HL-60/S4 (cell line): ENCODE data around the gene PAX5.

Experiments used
- in situ Hi-C: fragments of 300-500 bp; cut with MboI; formaldehyde crosslinking; loops from 2 replicates; pipeline ENCODE4 v1.14.3; 2022; ENCODE audit warnings: low sequenced_read_pairs

The PAX5 gene

DNA sequence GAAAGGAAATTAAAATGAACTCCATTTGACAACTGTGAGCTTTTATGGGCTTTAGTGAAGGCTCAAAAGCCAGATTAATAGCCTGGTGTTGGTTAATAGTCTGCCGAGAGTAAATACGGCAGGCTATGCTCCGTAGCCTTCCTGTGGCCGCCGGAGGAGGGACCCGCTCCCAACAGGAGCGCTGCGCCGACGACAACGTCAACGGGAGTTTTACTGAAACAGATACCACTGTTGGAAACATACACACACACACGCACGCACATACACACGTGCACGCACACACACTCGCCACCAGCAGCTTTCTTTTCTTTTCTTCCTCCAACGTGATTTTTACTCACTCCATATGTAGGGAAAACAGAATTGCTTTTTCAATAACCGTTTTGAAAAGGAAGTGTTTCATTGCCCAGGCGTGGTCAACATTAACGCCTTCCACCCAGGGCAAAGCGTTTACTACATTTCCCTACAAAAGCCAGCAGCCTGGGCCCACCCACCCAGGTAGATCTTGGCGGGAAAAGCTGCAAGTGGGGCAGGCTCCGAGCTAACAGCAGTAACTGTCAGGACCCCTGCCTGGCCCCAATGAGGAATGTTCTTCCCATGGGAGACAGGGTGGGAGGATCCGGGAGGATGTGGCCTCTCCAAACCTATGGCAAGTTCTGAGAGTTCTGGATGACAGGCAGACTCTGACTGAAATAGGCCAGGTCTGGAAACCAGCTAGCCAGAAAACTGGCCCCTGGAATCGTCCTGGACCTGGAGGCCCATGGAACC is 72.3 kb downstream of the PAX5 start:
- in situ Hi-C loops: no loop called here

DNA sequence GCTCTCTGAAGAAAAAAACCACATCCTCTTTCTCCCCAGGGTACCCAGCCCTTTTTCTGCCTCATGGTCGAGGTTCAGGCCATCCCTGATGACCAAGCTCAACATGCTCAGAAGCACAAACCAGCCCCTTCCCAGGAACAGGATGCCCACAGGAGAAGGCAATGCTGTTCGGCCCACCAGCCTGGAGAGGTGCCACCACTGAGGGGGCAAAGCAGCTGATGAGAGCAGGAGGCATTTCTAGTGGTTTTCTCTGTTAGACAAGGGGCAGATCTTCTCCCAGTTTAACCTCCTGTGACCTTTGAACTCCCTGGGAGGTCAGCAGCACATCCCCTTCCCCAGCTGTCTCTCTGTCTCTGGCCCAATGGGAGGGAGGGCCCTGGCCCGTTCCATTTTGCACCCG is 73.0 kb downstream of the PAX5 start:
- in situ Hi-C loops: no loop called here

DNA sequence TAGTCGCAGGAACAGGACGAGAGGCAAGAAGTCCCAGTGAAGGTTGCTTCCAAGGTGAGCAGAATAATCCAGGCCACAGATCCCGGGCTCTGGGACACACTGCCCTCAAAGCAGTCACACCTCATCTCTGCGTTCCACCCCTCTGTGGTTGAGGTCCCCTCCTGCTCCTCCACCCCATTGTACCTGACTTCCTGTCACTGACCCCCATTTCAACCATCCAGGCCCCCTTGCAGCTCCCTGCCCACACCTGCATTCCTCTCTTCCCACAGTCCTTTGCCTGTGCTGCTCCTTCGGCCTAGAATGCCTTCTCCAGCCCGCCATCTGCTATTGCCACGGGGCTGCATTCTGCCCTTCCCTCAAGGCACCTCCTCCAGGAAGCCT is 73.5 kb downstream of the PAX5 start:
- in situ Hi-C loops: no loop called here

DNA sequence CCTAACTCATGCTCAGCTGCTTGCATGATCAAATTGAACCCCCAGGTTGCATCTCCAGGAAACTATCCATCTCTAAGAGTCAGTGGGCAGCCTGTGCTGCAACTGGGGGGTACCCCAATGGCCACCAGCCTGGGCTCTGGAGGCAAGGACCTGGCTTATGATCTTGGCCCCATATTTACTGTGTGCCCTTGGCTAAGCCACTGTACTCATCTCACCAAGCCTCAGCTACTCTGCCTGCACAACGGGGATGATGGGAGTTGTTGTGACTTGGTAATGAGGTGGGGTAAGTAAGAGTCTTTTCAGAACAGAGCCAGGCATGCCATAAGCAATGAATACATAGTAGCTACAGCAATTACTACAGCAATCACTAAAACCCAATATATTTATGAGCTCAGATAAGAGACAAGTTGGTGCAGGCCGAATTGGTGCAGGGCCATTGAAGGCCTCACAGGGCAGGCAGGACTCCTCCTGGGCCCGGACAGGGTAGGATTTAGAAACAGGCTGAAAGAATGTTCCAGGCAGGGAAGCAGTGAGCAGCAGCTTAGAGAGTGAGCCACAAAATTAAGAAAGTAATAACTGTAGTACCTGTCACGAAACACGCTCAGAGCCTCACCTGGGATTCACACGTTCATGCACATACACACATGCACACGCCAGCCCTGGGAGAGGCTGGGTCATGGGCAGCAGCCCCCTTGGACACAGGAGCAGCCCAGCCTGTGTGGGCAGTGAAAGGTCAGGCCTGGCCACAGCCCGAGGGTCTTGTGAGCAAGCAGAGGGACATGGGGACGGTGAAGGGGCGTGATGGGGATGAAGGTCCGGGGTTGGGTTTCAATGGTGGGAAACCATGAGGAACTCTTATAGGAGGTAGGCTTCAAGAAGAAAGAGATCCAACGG is 74.1 kb downstream of the PAX5 start:
- in situ Hi-C loops: no loop called here

DNA sequence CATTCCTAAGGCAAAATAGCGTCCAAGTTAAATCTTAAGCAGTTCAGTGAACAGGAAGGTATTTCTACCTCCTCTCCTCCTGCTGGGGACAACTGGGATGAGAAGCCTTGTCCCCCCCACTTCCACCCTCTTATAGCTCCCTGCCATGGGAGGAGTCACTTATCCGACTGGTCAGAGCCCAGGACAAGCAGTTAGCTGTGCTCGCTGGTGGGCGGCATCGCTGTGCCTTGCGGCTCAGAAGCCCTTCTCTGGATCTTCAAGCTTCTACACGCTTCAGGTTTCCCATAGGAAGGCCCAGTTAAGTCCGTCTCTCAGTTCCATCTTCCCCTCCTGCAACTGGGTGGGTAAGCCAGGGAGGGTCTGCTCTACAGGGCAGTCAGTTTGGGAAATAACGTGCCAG is 77.2 kb downstream of the PAX5 start:
- in situ Hi-C loops: no loop called here

DNA sequence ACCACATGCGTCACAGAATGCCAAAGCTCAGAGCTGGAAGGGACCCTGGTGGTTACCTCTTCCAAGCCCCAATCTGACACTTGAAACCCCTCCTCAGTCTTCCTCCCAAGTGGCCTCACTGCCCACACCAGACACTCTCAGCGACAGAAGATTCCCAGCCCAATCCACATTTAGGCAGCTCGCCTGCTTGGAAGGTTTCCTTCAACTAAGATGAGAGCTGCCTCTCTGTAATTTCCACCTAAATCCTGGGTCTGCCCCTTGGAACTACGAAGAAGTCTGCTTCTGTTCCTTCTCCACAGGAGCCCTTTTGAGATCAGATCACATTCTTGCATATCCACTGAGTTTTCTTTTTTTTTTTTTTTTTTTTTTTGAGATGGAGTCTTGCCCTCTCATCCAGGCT is 83.7 kb downstream of the PAX5 start:
- in situ Hi-C loops: no loop called here

DNA sequence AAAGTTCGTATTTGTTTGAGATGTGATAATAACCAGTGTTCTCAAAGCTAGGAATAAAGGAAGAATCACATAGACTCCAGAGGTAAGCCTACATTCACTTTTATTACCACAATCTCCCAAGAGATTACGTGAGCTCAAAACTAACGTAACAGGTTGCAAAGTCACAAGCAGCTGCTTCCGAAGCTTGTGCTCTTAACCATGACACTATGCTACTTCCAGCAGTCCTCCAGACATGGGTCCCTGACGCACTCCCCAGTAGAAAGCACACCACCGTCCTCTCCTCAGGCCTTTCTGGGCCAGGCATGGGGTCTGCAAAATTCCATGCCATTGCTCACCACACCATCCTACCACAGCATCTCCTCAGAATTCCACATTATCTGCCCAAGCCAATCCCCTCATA is 84.6 kb downstream of the PAX5 start:
- in situ Hi-C loops: no loop called here

DNA sequence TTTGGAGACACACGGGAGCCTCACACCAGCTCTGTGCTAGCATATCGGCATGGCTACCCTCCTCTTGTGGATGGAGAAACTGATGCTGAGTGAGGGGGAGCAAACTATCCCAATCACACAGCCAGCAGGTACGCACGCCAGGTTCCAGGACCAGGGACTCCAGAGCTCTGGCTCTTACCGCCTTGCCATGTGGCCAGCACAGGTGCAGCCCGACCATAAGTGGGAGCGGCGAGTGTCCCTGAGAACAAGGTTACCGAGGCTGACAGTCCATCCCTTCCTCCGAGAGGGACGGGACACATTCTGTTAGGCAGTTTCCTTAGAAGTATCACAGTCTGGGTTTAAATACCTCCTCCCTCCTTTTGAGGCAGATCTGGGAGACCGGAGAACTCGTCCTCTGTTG is 86.0 kb downstream of the PAX5 start:
- in situ Hi-C loops: no loop called here

DNA sequence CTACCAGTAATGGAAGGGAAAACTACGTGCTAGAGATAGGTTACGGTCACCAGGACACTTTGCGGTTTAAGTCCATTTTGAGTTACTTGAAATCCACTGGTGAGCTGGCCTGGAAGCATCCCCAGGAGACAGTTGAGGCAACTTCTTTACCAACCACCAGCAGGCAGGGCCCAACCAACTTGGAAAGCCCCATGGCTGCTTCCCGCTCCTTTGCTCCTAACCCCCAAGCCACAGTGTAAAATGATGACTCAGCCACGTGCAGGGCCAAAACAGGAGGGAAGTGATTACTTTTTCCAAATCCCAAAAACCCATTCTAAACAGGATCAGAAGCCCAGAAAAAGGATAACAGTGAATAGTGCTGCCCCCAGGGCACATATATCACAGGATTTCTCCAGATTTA is 87.4 kb downstream of the PAX5 start:
- in situ Hi-C loops: no loop called here

DNA sequence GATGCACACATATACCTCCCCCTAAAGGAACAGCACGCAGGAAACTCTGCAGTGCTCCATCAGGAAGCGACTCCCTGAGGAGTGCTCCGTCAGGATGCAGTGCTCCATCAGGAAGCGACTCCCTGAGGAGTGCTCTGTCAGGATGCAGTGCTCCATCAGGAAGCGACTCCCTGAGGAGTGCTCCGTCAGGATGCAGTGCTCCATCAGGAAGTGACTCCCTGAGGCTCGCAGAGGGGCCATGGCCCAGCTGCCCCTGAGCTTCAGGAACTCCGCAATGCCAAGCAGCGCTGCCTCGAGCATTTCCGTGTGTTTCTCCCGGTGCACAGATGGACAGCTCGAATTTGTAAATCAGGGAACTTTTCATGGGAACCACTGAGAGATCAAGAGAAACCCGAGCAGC is 88.1 kb downstream of the PAX5 start:
- in situ Hi-C loops: no loop called here

DNA sequence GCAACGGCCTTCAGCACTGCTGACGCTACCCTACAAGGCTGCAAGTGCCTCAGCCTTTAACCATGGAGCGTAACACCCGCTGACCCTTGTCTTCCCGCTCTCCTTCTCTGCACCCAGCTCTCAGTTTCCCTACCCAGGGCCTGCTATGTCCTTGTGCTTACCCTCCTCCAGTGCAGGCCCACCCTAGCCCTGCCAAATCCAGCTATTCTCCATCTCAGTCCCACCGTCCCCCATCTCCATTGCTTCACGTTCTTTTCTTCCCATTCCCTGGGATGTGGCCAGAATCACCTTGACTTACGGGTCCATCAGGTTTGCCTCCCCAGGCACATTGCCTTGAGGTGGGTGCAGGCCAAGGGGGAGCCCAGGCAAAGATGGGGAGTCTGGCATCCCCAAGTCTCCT is 91.2 kb downstream of the PAX5 start:
- in situ Hi-C loops: no loop called here

DNA sequence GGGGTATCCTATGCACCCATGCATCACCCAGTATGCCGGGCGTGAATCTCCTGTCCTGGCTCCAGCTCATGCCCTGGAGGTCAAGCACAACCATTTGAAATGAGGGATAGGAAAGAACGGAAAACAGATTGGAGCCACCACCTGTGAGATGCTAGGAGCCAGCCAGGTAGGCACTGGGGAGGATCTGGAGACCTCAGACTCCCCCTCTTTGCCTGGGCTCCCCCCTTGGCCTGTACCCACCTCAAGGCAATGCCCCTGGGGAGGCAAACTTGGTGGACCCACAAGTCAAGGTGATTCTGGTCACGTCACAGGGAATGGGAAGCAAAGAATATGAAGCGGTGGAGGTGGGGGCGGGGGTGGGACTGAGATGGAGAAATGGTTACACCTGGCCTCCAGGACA is 92.6 kb downstream of the PAX5 start:
- in situ Hi-C loops: no loop called here

DNA sequence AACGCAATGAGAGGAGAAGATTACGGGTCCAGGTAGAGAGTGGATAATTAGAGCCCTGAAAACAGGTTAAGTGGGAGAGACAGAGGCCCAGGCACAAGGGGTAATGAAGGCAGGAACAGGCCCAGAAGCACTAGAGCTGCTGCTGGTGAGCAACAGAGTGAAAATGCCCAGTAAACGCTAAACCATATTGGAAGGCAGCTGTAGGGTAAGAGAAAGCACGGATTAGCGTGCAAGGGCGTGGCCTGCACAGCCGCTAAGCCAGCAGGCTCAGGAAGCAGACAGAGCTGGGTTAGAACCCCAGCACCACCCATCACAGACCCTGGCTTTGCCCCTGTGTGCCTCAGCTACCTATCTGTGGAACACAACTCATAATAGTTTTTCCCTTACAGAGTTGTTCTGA is 93.2 kb downstream of the PAX5 start:
- in situ Hi-C loops: no loop called here

DNA sequence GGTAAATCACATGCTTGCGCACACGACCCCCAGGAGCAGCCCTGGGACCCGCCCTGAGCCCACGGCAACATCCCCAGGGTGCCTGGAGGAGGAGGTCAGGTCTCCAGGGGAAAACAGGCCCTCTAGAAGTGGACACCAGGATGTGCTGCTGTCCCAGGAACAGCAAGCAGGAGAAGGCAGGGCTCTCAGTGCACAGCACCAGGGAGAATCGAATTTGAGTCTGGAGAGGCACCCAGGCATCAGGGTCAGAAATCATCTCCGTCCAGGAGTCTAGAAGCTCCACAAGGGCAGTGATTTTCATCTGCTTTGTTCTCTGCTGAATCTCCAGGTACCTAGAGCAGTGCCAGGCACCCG is 93.6 kb downstream of the PAX5 start:
- in situ Hi-C loops: no loop called here

DNA sequence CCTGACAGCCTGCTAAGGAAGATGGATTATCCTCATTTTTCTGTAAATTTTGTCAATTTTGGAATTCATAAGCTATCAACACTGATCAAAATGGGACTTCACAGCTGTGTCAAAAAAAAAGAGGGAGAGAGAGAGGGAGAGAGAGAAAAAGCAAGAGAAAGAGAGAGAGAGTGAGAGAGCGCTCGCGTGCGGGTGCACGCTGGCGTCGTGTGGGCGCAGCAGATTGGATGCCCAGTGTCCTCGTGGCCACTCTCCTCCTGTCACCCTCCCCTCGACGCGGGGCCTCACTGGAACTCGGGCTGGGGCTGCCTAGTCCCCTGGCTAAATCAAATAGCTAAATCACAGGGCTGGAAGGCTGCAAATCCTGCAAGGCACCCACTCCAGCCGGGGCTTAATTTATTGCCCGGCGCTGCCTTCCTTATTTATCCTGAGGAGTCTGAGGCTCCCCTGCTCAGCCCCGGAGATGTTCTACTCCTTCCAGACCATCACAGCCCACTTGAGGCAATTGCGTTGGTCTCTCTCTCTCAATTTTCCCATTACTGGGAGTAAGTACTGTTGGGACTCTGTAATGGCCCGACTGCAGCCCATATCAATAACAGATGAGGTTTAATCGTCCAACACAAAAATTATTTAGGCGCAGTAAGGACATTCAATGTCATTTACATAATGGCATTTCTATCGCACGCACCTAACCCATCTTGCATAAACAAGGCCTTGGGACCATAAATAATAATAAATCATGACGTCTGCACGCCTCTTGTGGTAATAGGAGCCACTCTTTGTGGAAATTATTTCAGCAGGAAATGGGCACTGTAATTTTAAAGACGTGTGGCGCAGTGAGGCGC is 94.2 kb downstream of the PAX5 start:
- in situ Hi-C loops: no loop called here

DNA sequence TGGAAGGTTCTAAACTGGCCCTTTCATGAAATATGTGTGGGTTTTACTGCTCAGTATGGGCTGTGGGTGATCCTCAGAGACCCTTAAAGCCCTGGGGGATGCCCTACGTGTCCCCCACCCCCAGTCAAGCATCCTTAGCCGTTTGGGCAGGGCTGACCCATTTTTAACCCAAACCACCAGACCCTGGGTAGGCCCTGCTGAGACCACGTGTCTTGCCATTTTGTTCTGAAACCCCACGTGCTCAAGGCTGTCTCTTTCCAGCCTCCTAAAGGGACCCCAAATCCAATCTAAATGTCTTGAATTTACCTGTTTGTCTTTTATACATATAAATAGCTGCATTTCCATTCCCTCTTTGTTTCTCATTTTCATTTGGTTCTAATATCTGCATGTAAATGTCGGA is 94.9 kb downstream of the PAX5 start:
- in situ Hi-C loops: no loop called here

DNA sequence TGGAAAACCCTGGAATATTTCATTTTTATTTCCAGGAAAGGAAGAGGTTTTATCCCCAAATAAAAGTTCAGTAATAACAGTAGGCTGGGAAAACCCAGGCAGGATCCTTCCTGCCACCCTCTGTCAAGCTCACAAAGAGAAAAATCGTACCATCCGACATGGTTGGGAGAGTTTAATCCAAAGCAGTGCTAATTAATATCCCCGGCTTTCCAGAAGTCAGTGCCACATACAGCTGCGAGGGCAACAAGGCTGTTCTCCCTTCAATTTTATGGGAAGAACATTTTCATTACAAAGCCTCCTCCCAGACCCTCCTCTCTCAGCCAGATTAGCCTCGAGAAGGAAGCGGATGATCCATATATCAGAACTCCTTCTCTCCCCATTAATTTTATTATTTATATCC is 95.5 kb downstream of the PAX5 start:
- in situ Hi-C loops: no loop called here

DNA sequence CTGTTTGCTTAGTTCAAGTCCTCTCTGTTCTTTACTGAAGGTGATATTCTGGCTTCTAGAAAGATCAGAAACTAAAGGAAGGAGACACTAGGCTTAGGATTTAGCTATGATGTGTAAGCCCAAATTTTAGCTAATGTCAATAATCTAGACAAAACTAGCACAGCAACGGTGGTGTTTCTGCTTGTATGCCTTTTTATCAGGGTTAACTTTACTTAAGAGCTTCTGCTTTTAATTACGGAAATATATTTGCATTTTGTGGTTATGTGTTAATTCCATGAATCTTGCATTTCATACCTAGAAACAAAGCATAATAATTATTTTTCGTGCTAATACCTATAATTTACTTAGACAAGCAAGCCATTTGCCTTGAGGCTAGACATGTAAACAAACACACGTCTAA is 96.1 kb downstream of the PAX5 start:
- in situ Hi-C loops: no loop called here

DNA sequence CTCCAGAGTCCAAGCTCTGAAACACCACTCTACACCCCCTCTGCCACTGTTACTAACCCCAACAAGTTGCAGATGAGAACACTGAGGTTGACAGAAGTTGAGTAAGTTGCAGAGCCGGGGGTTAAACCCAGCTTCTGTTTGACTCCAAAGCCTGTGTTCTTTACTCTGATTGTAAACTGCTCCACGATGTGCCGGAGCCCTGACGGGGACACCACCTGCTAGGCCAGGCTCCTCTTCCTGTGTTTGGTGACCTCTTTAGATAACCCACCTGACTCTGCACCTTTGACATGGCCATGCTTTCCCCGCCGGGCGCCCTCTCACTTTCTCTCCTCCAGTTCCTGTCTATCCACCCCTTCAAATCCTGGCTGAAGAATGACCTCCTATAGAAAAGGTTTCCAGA is 96.7 kb downstream of the PAX5 start:
- in situ Hi-C loops: no loop called here

DNA sequence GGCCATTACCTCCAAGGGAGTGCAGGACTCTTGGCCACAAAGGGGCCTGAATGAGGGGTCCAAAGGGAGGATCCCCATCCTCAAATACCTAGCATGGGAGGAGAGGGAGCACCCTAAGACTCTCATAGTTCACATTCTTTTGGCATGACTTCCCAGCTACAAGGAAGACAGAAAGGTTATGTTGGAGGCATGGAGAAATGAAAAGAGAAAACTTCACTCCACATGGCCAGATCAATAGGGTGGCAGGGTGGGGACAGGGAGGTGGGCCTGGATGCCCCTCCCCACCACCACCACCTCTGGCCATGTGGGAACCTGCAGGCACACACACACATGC is 97.6 kb downstream of the PAX5 start:
- in situ Hi-C loops: no loop called here

DNA sequence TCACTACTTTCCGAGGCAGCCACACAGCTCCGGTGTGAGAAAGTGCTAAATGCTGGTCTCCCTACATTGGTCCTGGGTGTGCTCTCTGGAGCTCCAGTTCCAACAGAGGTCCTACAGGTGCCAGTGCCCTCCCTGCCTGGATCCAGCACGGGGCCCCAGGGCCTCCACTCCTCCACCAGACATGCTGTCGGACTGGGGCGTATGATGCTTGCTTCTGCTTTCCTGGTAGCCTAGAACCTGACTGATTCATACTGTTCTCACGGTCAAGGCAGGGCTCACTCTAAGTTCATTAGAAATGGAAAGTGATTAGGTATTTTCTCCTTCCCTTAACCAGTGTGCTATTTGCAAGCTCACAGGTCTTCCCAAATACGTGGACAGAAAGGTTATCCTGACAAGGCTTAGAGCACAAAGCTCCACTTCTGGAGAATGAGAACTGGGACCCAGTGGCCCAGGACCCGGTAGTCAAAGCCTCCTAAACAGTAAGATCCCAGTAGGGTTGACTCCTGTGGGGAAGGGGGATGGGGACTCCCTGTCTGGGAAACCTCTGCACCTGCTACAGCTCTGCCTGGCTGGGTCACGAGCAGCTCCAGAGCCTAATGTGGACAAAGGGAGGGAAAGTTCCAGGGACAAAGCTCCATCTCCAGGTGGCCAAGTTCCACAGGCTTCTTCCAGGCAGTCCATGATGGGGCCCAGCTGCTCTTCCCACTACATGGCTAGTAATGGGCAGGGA is 98.1 kb downstream of the PAX5 start:
- in situ Hi-C loops: no loop called here
